K562 (cell line): ENCODE measurements around the gene GTF2A1L. TPM values are rescaled to one million over a fixed set of nuclear protein-coding genes. Genes with fewer than 3 reads are reported as not detected.

Experiments used
- ATAC-seq: fragments of 200-7000 bp; cut with Tn5 transposase; 3 replicates; pipeline ENCODE4 v1.9.1; 2020; ENCODE audit warnings: moderate library complexity
- Bru-seq: library from RNA; stranded (reverse); fragments of 400-500 nt; gene quantifications from one replicate; lab custom pipeline; 2021; lab: Mats Ljungman, UMichigan
- BruChase-seq, 2 experiments: library from RNA; stranded (reverse); fragments of 400-500 nt; gene quantifications; one replicate each; lab custom pipeline; 2021; lab: Mats Ljungman, UMichigan
- BruUV-seq: library from RNA; stranded (reverse); fragments of 400-500 nt; replicated peaks from 2 replicates; lab custom pipeline; 2021; lab: Mats Ljungman, UMichigan
- CTCF ChIA-PET: fragments of 300-600 bp; formaldehyde crosslinking; extraction: SDS; loops from one replicate; lab custom pipeline; 2021; ENCODE audit warnings: low intra/inter-chr PET ratio; lab: Yijun Ruan, JAX
- POLR2A ChIA-PET: fragments of 300-600, 350-650 bp; sonication (Branson Sonifier 250); formaldehyde crosslinking; extraction: SDS; loops from one replicate; lab custom pipeline; 2021; ENCODE audit warnings: antibody characterized with exemption, inconsistent platforms; lab: Yijun Ruan, JAX
- DNase-seq, 4 experiments: peaks; one replicate each; pipeline versions ENCODE4 v3.0.0 to v3.0.0-alpha.2; 2011 to 2018; ENCODE audit warnings: low spot score in 3 of 4, mixed read lengths in 3 of 4; ENCODE audit errors: extremely low read depth in 1 of 4
- FAIRE-seq: peaks from 2 replicates; lab custom pipeline; 2011; peaks lifted over from hg19 to GRCh38; lab: Jason Lieb, UNC
- H2AFZ ChIP-seq: 2 replicates; pipeline ENCODE4 v1.6.0; 2011; ENCODE audit warnings: low read depth, low read length, control low read depth, inconsistent platforms
- H3K27ac ChIP-seq: fragments of 200-600 bp; 3 replicates; pipeline ENCODE4 v1.8.0; 2011; ENCODE audit warnings: low read depth, mild to moderate bottlenecking, control low read depth, inconsistent platforms, low read length, moderate library complexity, mixed read lengths; ENCODE audit errors: extremely low read depth
- H3K27me3 ChIP-seq, 2 experiments: fragments of 300-600 bp in 1 of 2; 2 replicates in 1 of 2; 3 replicates in 1 of 2; pipeline versions ENCODE4 v1.6.0 to v1.8.0; 2011; ENCODE audit warnings: inconsistent platforms in 2 of 2, low read length in 2 of 2, mild to moderate bottlenecking in 1 of 2, mixed read lengths in 1 of 2, moderate library complexity in 1 of 2; ENCODE audit not compliant: control insufficient read depth in 2 of 2, insufficient read depth in 2 of 2
- H3K36me3 ChIP-seq: fragments of 300-600 bp; 3 replicates; pipeline ENCODE4 v1.8.0; 2011; ENCODE audit warnings: mild to moderate bottlenecking, low read length, inconsistent platforms; ENCODE audit not compliant: control insufficient read depth, insufficient read depth
- H3K4me1 ChIP-seq, 2 experiments: fragments of 200-600 bp in 1 of 2; replicated peaks in 1 of 2; 2 replicates in 1 of 2; 3 replicates in 1 of 2; pipeline versions ENCODE4 v1.5.1 to v1.8.0; 2011; ENCODE audit warnings: inconsistent platforms in 2 of 2, low read length in 2 of 2, mild to moderate bottlenecking in 1 of 2, mixed read lengths in 1 of 2, moderate library complexity in 1 of 2; ENCODE audit not compliant: control insufficient read depth in 2 of 2, insufficient read depth in 2 of 2
- H3K4me2 ChIP-seq: 2 replicates; pipeline ENCODE4 v1.6.1; 2011; ENCODE audit warnings: low read length, control low read depth, inconsistent platforms, mixed read lengths; ENCODE audit not compliant: insufficient read depth
- H3K4me3 ChIP-seq: fragments of 200-600 bp; sonication (generic), shearing (Covaris generic); 2 replicates; pipeline ENCODE4 v1.5.1; 2016; ENCODE audit warnings: control low read depth, inconsistent platforms
- H3K79me2 ChIP-seq: fragments of 200-600 bp; 3 replicates; pipeline ENCODE4 v1.8.0; 2011; ENCODE audit warnings: low read length, inconsistent platforms; ENCODE audit not compliant: control insufficient read depth, insufficient read depth
- H3K9ac ChIP-seq, 2 experiments: 2 replicates each; pipeline versions ENCODE4 v1.6.0 to v1.6.1; 2011; ENCODE audit warnings: low read depth in 2 of 2, low read length in 2 of 2, control low read depth in 1 of 2, inconsistent platforms in 1 of 2, mild to moderate bottlenecking in 1 of 2, mixed read lengths in 1 of 2; ENCODE audit not compliant: insufficient read depth in 1 of 2
- H3K9me1 ChIP-seq: one replicate; pipeline ENCODE4 v1.6.0; 2011; ENCODE audit warnings: inconsistent platforms, mild to moderate bottlenecking, low read length, moderate library complexity; ENCODE audit not compliant: control insufficient read depth, insufficient read depth
- H3K9me3 ChIP-seq: replicated peaks from 2 replicates; pipeline ENCODE4 v1.5.1; 2011; ENCODE audit warnings: low read depth, low read length, inconsistent platforms; ENCODE audit not compliant: control insufficient read depth, insufficient read depth
- H4K20me1 ChIP-seq: replicated peaks from 2 replicates; pipeline ENCODE4 v1.6.1; 2011; ENCODE audit warnings: low read length, inconsistent platforms, mixed read lengths; ENCODE audit not compliant: control insufficient read depth, insufficient read depth
- ATF1 ChIP-seq, 2 experiments: fragments of 450-650 bp in 1 of 2; IDR thresholded peaks; 2 replicates each; pipeline ENCODE4 v1.6.1; 2016; ENCODE audit warnings: missing compliant biosample characterization in 1 of 2, missing genetic modification characterization in 1 of 2
- FUS ChIP-seq: fragments of 200-400 bp; formaldehyde crosslinking; optimal IDR thresholded peaks from 2 replicates; pipeline ENCODE3; 2017; ENCODE audit warnings: low read depth, low read length
- GATAD2B ChIP-seq: fragments of 450-650 bp; IDR thresholded peaks from 2 replicates; pipeline ENCODE4 v1.6.1; 2017; ENCODE audit warnings: mild to moderate bottlenecking, borderline replicate concordance
- NR2C2 ChIP-seq, 2 experiments: fragments of 200-800 bp in 1 of 2; sonication (Bioruptor generic) in 1 of 2; sonication (generic) in 1 of 2; formaldehyde crosslinking in 1 of 2; IDR thresholded peaks; 2 replicates each; pipeline versions ENCODE4 v1.6.1 to v1.8.0; 2016 to 2022; ENCODE audit warnings: mild to moderate bottlenecking in 1 of 2, missing compliant biosample characterization in 1 of 2, missing genetic modification characterization in 1 of 2, missing genetic modification reagents in 1 of 2
- SREBF1 ChIP-seq: fragments of 150-350 bp; IDR thresholded peaks from 2 replicates; pipeline ENCODE4 v1.6.1; 2014; ENCODE audit warnings: antibody characterized with exemption, low read depth, low read length, borderline replicate concordance
- SRSF1 ChIP-seq: fragments of 200-400 bp; formaldehyde crosslinking; IDR thresholded peaks from 2 replicates; pipeline ENCODE4 v1.6.1; 2017; ENCODE audit warnings: mild to moderate bottlenecking, low read depth, low read length, moderate library complexity
- STAG1 ChIP-seq: sonication (generic); formaldehyde crosslinking; IDR thresholded peaks from 2 replicates; pipeline ENCODE4 v1.5.0; 2020; ENCODE audit warnings: missing genetic modification reagents, borderline replicate concordance
- ZNF589 ChIP-seq: fragments of 200-800 bp; sonication (Bioruptor generic); IDR thresholded peaks from 2 replicates; pipeline ENCODE4 v1.6.1; 2016; ENCODE audit warnings: low read depth, missing genetic modification characterization, missing compliant biosample characterization
- WGBS: fragments of 100-300 bp; shearing (Covaris generic); methylation state at CpG from one replicate; pipeline ENCODE4 v1.1.6; 2016; ENCODE audit warnings: low coverage, mixed read lengths; ENCODE audit not compliant: insufficient coverage; ENCODE audit errors: missing lambda C conversion rate; 5-methylcytosine and 5-hydroxymethylcytosine counted together
- in situ Hi-C: fragments of 300-500 bp; cut with MboI; formaldehyde crosslinking; loops from 4 replicates; pipeline ENCODE4 v1.15.0; 2018; ENCODE audit warnings: inconsistent platforms, mixed read lengths
- intact Hi-C: fragments of 100-400 bp; cut with micrococcal nuclease; formaldehyde crosslinking; loops from 2 replicates; pipeline ENCODE4 v1.14.2; 2022
- long read RNA-seq, 3 experiments: library from polyadenylated mRNA in 2 of 3; library from RNA in 1 of 3; unstranded in 2 of 3; stranded (forward) in 1 of 3; transcript quantifications; one replicate each; pipeline ENCODE4 v2.0.0, GENCODE V29; 2019 to 2022
- polyA minus RNA-seq, 3 experiments: library from RNA; depleted of rRNA, polyadenylated mRNA; stranded (reverse); fragments of >200 nt; gene quantifications; 2 replicates each; pipeline ENCODE4 v1.2.3, GENCODE V29; 2011
- polyA plus RNA-seq, 8 experiments: library from polyadenylated mRNA; depleted of rRNA in 4 of 8; stranded (reverse) in 5 of 8; unstranded in 3 of 8; fragments of >200 nt; fragmentation: Nextera tagmentation in 2 of 8; fragmentation: Illumina TruSeq in 1 of 8; extraction: Ambion mirVana in 2 of 8; extraction: Trizol in 1 of 8; gene quantifications; 2 replicates each; pipeline versions ENCODE4 v1.2.1 to v1.2.3, GENCODE V29; 2011 to 2014; ENCODE audit warnings: inconsistent platforms in 1 of 8, missing spikeins in 1 of 8
- total RNA-seq, 7 experiments: library from RNA; depleted of rRNA in 6 of 7; stranded (reverse); fragments of >200 nt in 6 of 7; fragmentation: Illumina TruSeq in 2 of 7; extraction: Trizol in 2 of 7; gene quantifications; 2 replicates each; pipeline versions ENCODE4 v1.2.1 to v1.2.3, GENCODE V29; 2011 to 2021; ENCODE audit warnings: low replicate concordance in 1 of 7
- TF ChIP-seq, protein P1 (sequence below): fragments of 450-650 bp; formaldehyde crosslinking; conservative IDR thresholded peaks from 2 replicates; pipeline ENCODE4 v1.4.0; 2022; ENCODE audit warnings: mild to moderate bottlenecking, missing genetic modification characterization

The GTF2A1L gene, protein sequence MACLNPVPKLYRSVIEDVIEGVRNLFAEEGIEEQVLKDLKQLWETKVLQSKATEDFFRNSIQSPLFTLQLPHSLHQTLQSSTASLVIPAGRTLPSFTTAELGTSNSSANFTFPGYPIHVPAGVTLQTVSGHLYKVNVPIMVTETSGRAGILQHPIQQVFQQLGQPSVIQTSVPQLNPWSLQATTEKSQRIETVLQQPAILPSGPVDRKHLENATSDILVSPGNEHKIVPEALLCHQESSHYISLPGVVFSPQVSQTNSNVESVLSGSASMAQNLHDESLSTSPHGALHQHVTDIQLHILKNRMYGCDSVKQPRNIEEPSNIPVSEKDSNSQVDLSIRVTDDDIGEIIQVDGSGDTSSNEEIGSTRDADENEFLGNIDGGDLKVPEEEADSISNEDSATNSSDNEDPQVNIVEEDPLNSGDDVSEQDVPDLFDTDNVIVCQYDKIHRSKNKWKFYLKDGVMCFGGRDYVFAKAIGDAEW
- not detected in 2 replicates for total RNA-seq (2011; cell fraction: chromatin; rRNA removed; ENCODE audit: low replicate concordance)
- not detected in 2 replicates for total RNA-seq (2011; cell fraction: nucleolus; rRNA removed)
- not detected in 2 replicates for total RNA-seq (2011; cell fraction: nucleoplasm; rRNA removed)
- total RNA-seq (2014; rRNA removed) (not detected in 2 replicates), total RNA-seq (2014; rRNA removed; fragmentation: Illumina TruSeq; extraction: Trizol) (not detected in 2 replicates), total RNA-seq (2015; rRNA removed; fragmentation: Illumina TruSeq; extraction: Trizol) (0.18 TPM in 1 of 2 replicates, not detected in the other), total RNA-seq (2021) (not detected in 2 replicates), polyA plus RNA-seq (2011; rRNA removed) (not detected in 2 replicates), polyA plus RNA-seq (2014; fragmentation: Illumina TruSeq; extraction: Trizol) (not detected in 2 replicates), polyA plus RNA-seq (2014; fragmentation: Nextera tagmentation; extraction: Ambion mirVana) (under 1 TPM; 0.06 to 0.35 TPM), polyA plus RNA-seq (2014; rRNA removed) (0.05 TPM in 1 of 2 replicates, not detected in the other), polyA minus RNA-seq (2011; rRNA and poly(A)+ RNA removed) (not detected in 2 replicates), Bru-seq, nascent RNA (not detected), BruChase-seq, experiment 1, labeled RNA remaining after a 2-hour chase (not detected), BruChase-seq, experiment 2, labeled RNA remaining after a 6-hour chase (not detected)
- polyA plus RNA-seq (2011; cell fraction: cytosol; rRNA removed): 0.06 TPM in 1 of 2 replicates, not detected in the other
- not detected in 2 replicates for polyA plus RNA-seq (2011; cell fraction: nucleus; rRNA removed)
- 0.14 TPM in 1 of 2 replicates, not detected in the other for polyA plus RNA-seq (2012)
- polyA minus RNA-seq (2011; cell fraction: cytosol; rRNA and poly(A)+ RNA removed): not detected in 2 replicates
- not detected in 2 replicates for polyA minus RNA-seq (2011; cell fraction: nucleus; rRNA and poly(A)+ RNA removed)
- long read RNA-seq, experiment 1: 0 reads
- long read RNA-seq, experiment 2: 0 reads
- long read RNA-seq, experiment 3: 0 reads

DNA sequence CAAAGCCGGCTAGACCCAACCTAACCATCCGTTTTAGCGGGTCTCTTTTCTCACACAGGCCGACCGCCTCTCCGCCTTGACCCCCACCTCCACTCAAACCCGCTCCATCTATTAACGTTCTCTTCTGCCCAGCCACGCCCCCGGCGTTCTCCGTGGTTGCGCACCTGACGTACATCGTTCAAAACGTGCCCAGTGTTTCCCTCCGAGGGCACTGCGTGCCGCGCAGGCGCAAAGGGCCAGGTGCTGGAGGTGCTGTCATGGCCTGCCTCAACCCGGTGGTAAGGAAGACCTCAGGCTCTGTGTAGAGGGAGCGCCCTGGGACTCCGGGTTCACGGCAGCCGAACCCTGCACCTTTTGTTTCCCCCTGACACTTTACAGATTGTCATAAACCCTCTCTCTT lies at the start of gene GTF2A1L:
Gene GTF2A1L (plus strand): TSS at position 239 of the 400 bp plus-strand sequence. CDS start 19 bp downstream, at position 258.
- no peaks in the 10 kb centered on the region for H3K36me3 ChIP-seq
- no peaks in the 10 kb centered on the region for H4K20me1 ChIP-seq
- no peak within 1 kb of the TSS for H3K27ac ChIP-seq
- no peak for FAIRE-seq
- POLR2A ChIA-PET: no interaction called here
- H3K4me2 ChIP-seq: no peak within 1 kb of the TSS
- DNase-seq: no peak
- H3K9me3 ChIP-seq: 0 out of 2 replicates have a peak, but pooled peaks cover 3% of the 10 kb centered on the region
- WGBS: 57% methylated on average over 24 of the region's 26 CpGs
- peak within 1 kb of the TSS; percentile 59 for H2AFZ ChIP-seq
- peak; percentile 40; the same call in 2 of the 3 replicates for ATAC-seq
- H3K9me1 ChIP-seq: no peaks in the 10 kb centered on the region
- in situ Hi-C loops: loop anchor here (25.0 kb wide), 1 partner anchor 1870 kb away; no protein-coding TSS in a partner anchor
- no TSS peak for BruUV-seq
- H3K4me3 ChIP-seq: no peak within 1 kb of the TSS
- CTCF ChIA-PET: no interaction called here
- intact Hi-C loops: no loop called here
- no peak within 1 kb of the TSS for H3K9ac ChIP-seq
- no peaks in the 10 kb centered on the region for H3K27me3 ChIP-seq
- no peaks in the 10 kb centered on the region for H3K79me2 ChIP-seq
- peaks cover 0 to 4% of the 10 kb centered on the region in 2 experiments; a peak in 1 of 5 replicates for H3K4me1 ChIP-seq
- no peak for TF ChIP-seq NR2C2 (CRISPR knock-in tag; IDR thresholded peaks at IDR 0.05)
- TF ChIP-seq NR2C2 (tag; IDR thresholded peaks at IDR 0.05): no peak
- TF ChIP-seq GATAD2B: no peak
- TF ChIP-seq SREBF1: no peak
- no peak for TF ChIP-seq ATF1 (CRISPR knock-in tag; IDR thresholded peaks at IDR 0.05)
- no peak for TF ChIP-seq ATF1 (tag; IDR thresholded peaks at IDR 0.05)
- TF ChIP-seq, protein P1, sequence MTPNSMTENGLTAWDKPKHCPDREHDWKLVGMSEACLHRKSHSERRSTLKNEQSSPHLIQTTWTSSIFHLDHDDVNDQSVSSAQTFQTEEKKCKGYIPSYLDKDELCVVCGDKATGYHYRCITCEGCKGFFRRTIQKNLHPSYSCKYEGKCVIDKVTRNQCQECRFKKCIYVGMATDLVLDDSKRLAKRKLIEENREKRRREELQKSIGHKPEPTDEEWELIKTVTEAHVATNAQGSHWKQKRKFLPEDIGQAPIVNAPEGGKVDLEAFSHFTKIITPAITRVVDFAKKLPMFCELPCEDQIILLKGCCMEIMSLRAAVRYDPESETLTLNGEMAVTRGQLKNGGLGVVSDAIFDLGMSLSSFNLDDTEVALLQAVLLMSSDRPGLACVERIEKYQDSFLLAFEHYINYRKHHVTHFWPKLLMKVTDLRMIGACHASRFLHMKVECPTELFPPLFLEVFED (CRISPR knock-in tag): no peak
- no peak for TF ChIP-seq FUS
- no peak for TF ChIP-seq SRSF1
- TF ChIP-seq ZNF589: no peak
- no peak for TF ChIP-seq STAG1 (CRISPR knock-in tag)
